HEK293 (cell line): ENCODE data around the gene PRLR.

Experiments used
- CTCF ChIA-PET: fragments of 350-600 bp; formaldehyde crosslinking; extraction: SDS; loops from one replicate; lab custom pipeline; 2021; ENCODE audit warnings: antibody characterized with exemption; lab: Yijun Ruan, JAX
- POLR2A ChIA-PET: fragments of 300-600 bp; formaldehyde crosslinking; extraction: SDS; loops from one replicate; lab custom pipeline; 2020; ENCODE audit warnings: antibody characterized with exemption, inconsistent platforms; lab: Yijun Ruan, JAX
- H3K27ac ChIP-seq: fragments of 200-500 bp; sonication (Bioruptor generic); 2 replicates; pipeline ENCODE4 v1.5.1; 2014; ENCODE audit warnings: low read depth, low read length, control low read depth, inconsistent platforms; ENCODE audit errors: extremely low read depth
- H3K36me3 ChIP-seq, 2 experiments: fragments of 200-500 bp in 1 of 2; sonication (Bioruptor generic) in 1 of 2; 1 replicate in 1 of 2; 2 replicates in 1 of 2; pipeline ENCODE4 v1.5.1; 2014 to 2017; ENCODE audit warnings: inconsistent platforms in 2 of 2, low read length in 2 of 2; ENCODE audit not compliant: control insufficient read depth in 2 of 2, insufficient read depth in 1 of 2
- H3K4me1 ChIP-seq: fragments of 200-500 bp; sonication (Bioruptor generic); 2 replicates; pipeline ENCODE4 v1.5.1; 2014; ENCODE audit warnings: mild to moderate bottlenecking, low read length, inconsistent platforms; ENCODE audit not compliant: control insufficient read depth, insufficient read depth
- H3K4me3 ChIP-seq: 2 replicates; pipeline ENCODE4 v1.5.1; 2011; ENCODE audit warnings: low read depth, mild to moderate bottlenecking, control low read depth, low read length, moderate library complexity
- H3K9me3 ChIP-seq: fragments of 200-500 bp; sonication (Bioruptor generic); 2 replicates; pipeline ENCODE4 v1.5.1; 2014; ENCODE audit warnings: low read depth, low read length, inconsistent platforms; ENCODE audit not compliant: control insufficient read depth, insufficient read depth
- BCL11B ChIP-seq: fragments of 450-650 bp; formaldehyde crosslinking; IDR thresholded peaks from 2 replicates; pipeline ENCODE4 v1.5.1; 2016; ENCODE audit warnings: low read depth, missing biosample characterization, missing genetic modification characterization
- GLIS1 ChIP-seq: fragments of 450-650 bp; formaldehyde crosslinking; IDR thresholded peaks from 2 replicates; pipeline ENCODE4 v1.5.1; 2016; ENCODE audit warnings: missing biosample characterization, missing genetic modification characterization
- KLF1 ChIP-seq: fragments of 450-650 bp; formaldehyde crosslinking; IDR thresholded peaks from 2 replicates; pipeline ENCODE4 v1.5.1; 2016; ENCODE audit warnings: missing biosample characterization, missing genetic modification characterization
- KLF8 ChIP-seq: fragments of 450-650 bp; formaldehyde crosslinking; IDR thresholded peaks from 2 replicates; pipeline ENCODE4 v1.5.1; 2016; ENCODE audit warnings: missing biosample characterization, missing genetic modification characterization
- MYNN ChIP-seq: fragments of 450-650 bp; formaldehyde crosslinking; IDR thresholded peaks from 2 replicates; pipeline ENCODE4 v1.5.1; 2016; ENCODE audit warnings: missing biosample characterization, missing genetic modification characterization, borderline replicate concordance
- PRDM10 ChIP-seq: fragments of 450-650 bp; formaldehyde crosslinking; IDR thresholded peaks from 2 replicates; pipeline ENCODE4 v1.5.1; 2016; ENCODE audit warnings: missing biosample characterization, missing genetic modification characterization
- SCRT2 ChIP-seq: fragments of 450-650 bp; formaldehyde crosslinking; IDR thresholded peaks from 2 replicates; pipeline ENCODE4 v1.5.1; 2016; ENCODE audit warnings: missing biosample characterization, missing genetic modification characterization
- SP3 ChIP-seq: fragments of 450-650 bp; formaldehyde crosslinking; IDR thresholded peaks from 2 replicates; pipeline ENCODE4 v1.5.1; 2016; ENCODE audit warnings: missing biosample characterization, missing genetic modification characterization
- TCF7L2 ChIP-seq: IDR thresholded peaks from 2 replicates; pipeline ENCODE4 v1.6.1; 2011; ENCODE audit warnings: low read depth, mild to moderate bottlenecking, inconsistent platforms, low read length, moderate library complexity, borderline replicate concordance
- ZBTB6 ChIP-seq: fragments of 450-650 bp; formaldehyde crosslinking; IDR thresholded peaks from 2 replicates; pipeline ENCODE4 v1.5.1; 2017; ENCODE audit warnings: missing biosample characterization, missing genetic modification characterization
- ZFP69B ChIP-seq: fragments of 450-650 bp; formaldehyde crosslinking; IDR thresholded peaks from 2 replicates; pipeline ENCODE4 v1.5.1; 2016; ENCODE audit warnings: missing biosample characterization, missing genetic modification characterization
- ZNF202 ChIP-seq: fragments of 450-650 bp; formaldehyde crosslinking; IDR thresholded peaks from 2 replicates; pipeline ENCODE4 v1.5.1; 2016; ENCODE audit warnings: missing biosample characterization, missing genetic modification characterization, borderline replicate concordance
- ZNF366 ChIP-seq: fragments of 450-650 bp; formaldehyde crosslinking; conservative IDR thresholded peaks from 2 replicates; pipeline ENCODE4 v1.5.1; 2016; ENCODE audit warnings: missing biosample characterization, missing genetic modification characterization
- ZNF416 ChIP-seq: fragments of 450-650 bp; formaldehyde crosslinking; IDR thresholded peaks from 2 replicates; pipeline ENCODE4 v1.5.1; 2016; ENCODE audit warnings: missing biosample characterization, missing genetic modification characterization
- ZNF473 ChIP-seq: fragments of 450-650 bp; formaldehyde crosslinking; IDR thresholded peaks from 2 replicates; pipeline ENCODE4 v1.5.1; 2017; ENCODE audit warnings: missing biosample characterization, missing genetic modification characterization
- ZNF514 ChIP-seq: fragments of 450-650 bp; formaldehyde crosslinking; IDR thresholded peaks from 2 replicates; pipeline ENCODE4 v1.5.1; 2016; ENCODE audit warnings: missing biosample characterization, missing genetic modification characterization
- ZNF548 ChIP-seq: fragments of 450-650 bp; formaldehyde crosslinking; IDR thresholded peaks from 2 replicates; pipeline ENCODE4 v1.5.1; 2016; ENCODE audit warnings: missing biosample characterization, missing genetic modification characterization
- ZNF558 ChIP-seq: fragments of 450-650 bp; formaldehyde crosslinking; IDR thresholded peaks from 2 replicates; pipeline ENCODE4 v1.5.1; 2016; ENCODE audit warnings: missing biosample characterization, missing genetic modification characterization
- ZNF624 ChIP-seq: fragments of 450-650 bp; formaldehyde crosslinking; IDR thresholded peaks from 2 replicates; pipeline ENCODE4 v1.5.1; 2017; ENCODE audit warnings: missing biosample characterization, missing genetic modification characterization
- ZNF658 ChIP-seq: fragments of 450-650 bp; formaldehyde crosslinking; IDR thresholded peaks from 2 replicates; pipeline ENCODE4; 2016; ENCODE audit warnings: missing biosample characterization, missing genetic modification characterization

The PRLR gene

GRCh38 chr5:35164860-35165542 is 65.3 kb downstream of the PRLR start:
- ChIA-PET POLR2A (no interaction called here), CTCF (interaction anchor here (0.8 to 2.1 kb wide), 4 partner anchors 10 to 74 kb away, joined by 3 to 6 read pairs (median 4); no protein-coding TSS in a partner anchor)
- H3K36me3 ChIP-seq, result no peaks in the 10 kb centered on the region
- no peak for TF ChIP-seq ZNF658 (tag by site-specific recombination)
- no peak for TF ChIP-seq GLIS1 (tag by site-specific recombination)
- no peaks in the 10 kb centered on the region for H3K4me1 ChIP-seq
- no peaks in the 10 kb centered on the region for H3K9me3 ChIP-seq
- H3K4me3 ChIP-seq, result no peak overlapping the region
- H3K27ac ChIP-seq, result no peak overlapping the region

GRCh38 chr5:35163710-35164033 is 66.6 kb downstream of the PRLR start:
- Histone ChIP-seq H3K27ac (no peak overlapping the region), H3K36me3 (no peaks in the 10 kb centered on the region), H3K4me3 (no peak overlapping the region), H3K9me3 (no peaks in the 10 kb centered on the region), H3K4me1 (no peaks in the 10 kb centered on the region)
- ChIA-PET CTCF (no interaction called here), POLR2A (no interaction called here)
- TF ChIP-seq PRDM10 (no peak), ZNF416 (tag by site-specific recombination) (no peak), ZNF202 (no peak), ZNF558 (no peak), ZNF624 (tag by site-specific recombination) (no peak), MYNN (tag by site-specific recombination) (no peak), SP3 (tag by site-specific recombination) (no peak), ZBTB6 (no peak), ZNF514 (tag by site-specific recombination) (no peak), KLF1 (tag by site-specific recombination) (no peak), TCF7L2 (no peak), ZNF366 (no peak), BCL11B (tag by site-specific recombination) (no peak), ZFP69B (no peak)

- CTCF ChIA-PET, result no interaction called here
- Histone ChIP-seq H3K4me3 (no peak overlapping the region), H3K4me1 (no peaks in the 10 kb centered on the region), H3K27ac (no peak overlapping the region), H3K36me3 (no peaks in the 10 kb centered on the region), H3K9me3 (no peaks in the 10 kb centered on the region)
- POLR2A ChIA-PET, result no interaction called here
- TF ChIP-seq MYNN (tag by site-specific recombination) (no peak), ZNF473 (no peak), SCRT2 (tag by site-specific recombination) (no peak), KLF8 (tag by site-specific recombination) (no peak), ZNF548 (tag by site-specific recombination) (no peak)
These were observed 67.2 kb downstream of the PRLR start for GRCh38 chr5:35162848-35163709.
